ENCODE data around the gene BBS7.

BBS7 gene

GRCh38 chr4:121869841-121870822 lies at the start of gene BBS7:
BBS7 (minus strand) TSS chr4:121870474; CDS start chr4:121870313, 161 bp downstream.
- DNase-seq, result peak; percentile 100

GRCh38 chr4:121913667-121914066 lies 43.4 kb upstream of the BBS7 start:
- DNase-seq, result no peak

- no peak for DNase-seq
Measured at GRCh38 chr4:121908346-121908745, 38.1 kb upstream of the BBS7 start.

- DNase-seq, result peak; percentile 62
Measured at GRCh38 chr4:121900132-121900983, 30.1 kb upstream of the BBS7 start.

- peak; percentile 45 for DNase-seq
Measured at GRCh38 chr4:121898150-121898549, 27.9 kb upstream of the BBS7 start.

GRCh38 chr4:121888134-121888533 lies 17.9 kb upstream of the BBS7 start:
- no peak for DNase-seq

- no peak for DNase-seq
Measured at GRCh38 chr4:121885115-121885514, 14.8 kb upstream of the BBS7 start.

GRCh38 chr4:121881158-121881557 lies 10.9 kb upstream of the BBS7 start:
- no peak for DNase-seq

- DNase-seq, result no peak
Measured at GRCh38 chr4:121879135-121879534, 8.9 kb upstream of the BBS7 start.

GRCh38 chr4:121877041-121877773 lies 6.9 kb upstream of the BBS7 start:
- DNase-seq, result no peak

GRCh38 chr4:121876070-121876469 lies 5.8 kb upstream of the BBS7 start:
- DNase-seq, result no peak

GRCh38 chr4:121875652-121876051 lies 5.4 kb upstream of the BBS7 start:
- DNase-seq, result no peak

- DNase-seq, result no peak
Measured at GRCh38 chr4:121873604-121874003, 3.3 kb upstream of the BBS7 start.

GRCh38 chr4:121863799-121864198 lies 6.5 kb downstream of the BBS7 start:
- no peak for DNase-seq

- DNase-seq, result no peak
Measured at GRCh38 chr4:121861426-121861825, 8.8 kb downstream of the BBS7 start.

GRCh38 chr4:121860121-121860520 lies 10.2 kb downstream of the BBS7 start:
- DNase-seq, result no peak

- no peak for DNase-seq
Measured at GRCh38 chr4:121851354-121851753, 18.9 kb downstream of the BBS7 start.

GRCh38 chr4:121846662-121847061 lies 23.6 kb downstream of the BBS7 start:
- DNase-seq, result no peak

GRCh38 chr4:121842862-121843261 lies 27.4 kb downstream of the BBS7 start:
- no peak for DNase-seq

GRCh38 chr4:121838136-121838535 lies 32.1 kb downstream of the BBS7 start:
- DNase-seq, result no peak

- no peak for DNase-seq
Measured at GRCh38 chr4:121829511-121829910, 40.8 kb downstream of the BBS7 start.

- no peak for DNase-seq
Measured at GRCh38 chr4:121827853-121828252, 42.4 kb downstream of the BBS7 start.

GRCh38 chr4:121824950-121825349 lies 45.3 kb downstream of the BBS7 start:
- no peak for DNase-seq
